IMR-90 (cell line): ENCODE measurements around the gene KAT6B. TPM values are rescaled to one million over a fixed set of nuclear protein-coding genes. Genes with fewer than 3 reads are reported as not detected.

Experiments
- ATAC-seq: fragments of 200-7000 bp; cut with Tn5 transposase; 2 replicates; pipeline ENCODE4 v1.9.1; 2020; ENCODE audit warnings: low read depth, mild to moderate bottlenecking, moderate library complexity
- BruUV-seq: library from RNA; stranded (reverse); fragments of 400-500 nt; replicated peaks from 2 replicates; lab custom pipeline; 2021; lab: Mats Ljungman, UMichigan
- CTCF ChIA-PET: fragments of 300-600 bp; formaldehyde crosslinking; extraction: SDS; loops from one replicate; lab custom pipeline; 2021; ENCODE audit warnings: antibody characterized with exemption; lab: Yijun Ruan, JAX
- POLR2A ChIA-PET: fragments of 300-600 bp; sonication (Branson Sonifier 250); formaldehyde crosslinking; loops from one replicate; lab custom pipeline; 2022; ENCODE audit warnings: antibody characterized with exemption; ENCODE audit not compliant: unreplicated experiment; lab: Charles Lee
- DNase-seq: peaks from one replicate; pipeline ENCODE4 v3.0.0; 2013
- H2AFZ ChIP-seq: replicated peaks from 2 replicates; pipeline ENCODE3; 2013; ENCODE audit warnings: low read length, mild to moderate bottlenecking; ENCODE audit not compliant: poor library complexity
- H2AK5ac ChIP-seq: 2 replicates; pipeline ENCODE4 v1.6.1; 2013; ENCODE audit warnings: low read depth, low read length, inconsistent platforms
- H2AK9ac ChIP-seq: replicated peaks from 2 replicates; pipeline ENCODE3; 2013; ENCODE audit warnings: mild to moderate bottlenecking, low read depth, low read length, moderate library complexity; ENCODE audit not compliant: poor library complexity
- H2BK120ac ChIP-seq: 2 replicates; pipeline ENCODE4 v1.6.1; 2013; ENCODE audit warnings: low read depth, low read length, inconsistent platforms
- H2BK15ac ChIP-seq: 3 replicates; pipeline ENCODE4 v1.6.1; 2013; ENCODE audit warnings: low read depth, low read length, inconsistent platforms
- H2BK20ac ChIP-seq: 2 replicates; pipeline ENCODE4 v1.6.1; 2013; ENCODE audit warnings: low read depth, mild to moderate bottlenecking, inconsistent platforms, low read length, moderate library complexity
- H2BK5ac ChIP-seq: 2 replicates; pipeline ENCODE4 v1.6.1; 2013; ENCODE audit warnings: mild to moderate bottlenecking, low read depth, low read length, inconsistent platforms; ENCODE audit not compliant: poor library complexity, severe bottlenecking
- H3K14ac ChIP-seq: replicated peaks from 2 replicates; pipeline ENCODE4 v1.6.1; 2013; ENCODE audit warnings: low read depth, low read length, inconsistent platforms
- H3K18ac ChIP-seq: 2 replicates; pipeline ENCODE4 v1.6.1; 2013; ENCODE audit warnings: low read depth, low read length, control low read depth
- H3K23ac ChIP-seq: 2 replicates; pipeline ENCODE4 v1.6.1; 2013; ENCODE audit warnings: low read depth, low read length, inconsistent platforms
- H3K27ac ChIP-seq: 2 replicates; pipeline ENCODE4 v1.5.1; 2013; ENCODE audit warnings: mild to moderate bottlenecking, control low read depth, low read length; ENCODE audit not compliant: insufficient read depth
- H3K27me3 ChIP-seq: 2 replicates; pipeline ENCODE4 v1.6.1; 2013; ENCODE audit warnings: low read length; ENCODE audit not compliant: control insufficient read depth, insufficient read depth
- H3K36me3 ChIP-seq: 2 replicates; pipeline ENCODE4 v1.6.1; 2013; ENCODE audit warnings: low read length, mixed read lengths; ENCODE audit not compliant: control insufficient read depth, insufficient read depth
- H3K4ac ChIP-seq: 2 replicates; pipeline ENCODE4 v1.6.1; 2013; ENCODE audit warnings: low read depth, low read length, inconsistent platforms
- H3K4me1 ChIP-seq: 2 replicates; pipeline ENCODE4 v1.6.1; 2013; ENCODE audit warnings: low read length, mixed read lengths; ENCODE audit not compliant: control insufficient read depth, insufficient read depth
- H3K4me2 ChIP-seq: 2 replicates; pipeline ENCODE4 v1.6.1; 2013; ENCODE audit warnings: low read depth, mild to moderate bottlenecking, control low read depth, low read length, moderate library complexity
- H3K4me3 ChIP-seq: 2 replicates; pipeline ENCODE4 v1.5.1; 2013; ENCODE audit warnings: low read depth, mild to moderate bottlenecking, control low read depth, low read length, moderate library complexity; ENCODE audit not compliant: insufficient read depth
- H3K56ac ChIP-seq: 2 replicates; pipeline ENCODE4 v1.6.1; 2013; ENCODE audit warnings: low read length, inconsistent platforms; ENCODE audit not compliant: insufficient read depth; ENCODE audit errors: extremely low read depth
- H3K79me1 ChIP-seq, 2 experiments: 2 replicates each; pipeline ENCODE4 v1.6.1; 2013; ENCODE audit warnings: low read length in 2 of 2, inconsistent platforms in 1 of 2, low read depth in 1 of 2
- H3K9ac ChIP-seq: 2 replicates; pipeline ENCODE4 v1.6.1; 2013; ENCODE audit warnings: low read depth, low read length, control low read depth
- H3K9me1 ChIP-seq: 2 replicates; pipeline ENCODE4 v1.6.1; 2013; ENCODE audit warnings: low read length, inconsistent platforms; ENCODE audit not compliant: insufficient read depth
- H3K9me3 ChIP-seq: 2 replicates; pipeline ENCODE4 v1.6.1; 2013; ENCODE audit warnings: low read length; ENCODE audit not compliant: control insufficient read depth, insufficient read depth
- H4K20me1 ChIP-seq: 2 replicates; pipeline ENCODE4 v1.6.1; 2013; ENCODE audit warnings: low read length, inconsistent platforms; ENCODE audit not compliant: insufficient read depth
- H4K5ac ChIP-seq: 2 replicates; pipeline ENCODE4 v1.6.1; 2013; ENCODE audit warnings: mild to moderate bottlenecking, low read depth, low read length, control low read depth
- H4K8ac ChIP-seq, 2 experiments: 2 replicates each; pipeline ENCODE4 v1.6.1; 2013; ENCODE audit warnings: low read depth in 2 of 2, low read length in 2 of 2, control low read depth in 1 of 2, inconsistent platforms in 1 of 2
- H4K91ac ChIP-seq: 2 replicates; pipeline ENCODE4 v1.6.1; 2013; ENCODE audit warnings: low read depth, low read length, inconsistent platforms; ENCODE audit not compliant: insufficient read depth
- BHLHE40 ChIP-seq: fragments of 150-350 bp; IDR thresholded peaks from 2 replicates; pipeline ENCODE4 v1.6.1; 2016; ENCODE audit warnings: mild to moderate bottlenecking, low read depth, low read length
- CEBPB ChIP-seq: IDR thresholded peaks from 2 replicates; pipeline ENCODE4 v1.6.1; 2012; ENCODE audit warnings: low read depth, low read length, improper control_type of control experiment
- FOS ChIP-seq: fragments of 150-350 bp; IDR thresholded peaks from 2 replicates; pipeline ENCODE4 v1.6.1; 2016; ENCODE audit warnings: low read depth, low read length
- NFE2L2 ChIP-seq: fragments of 150-350 bp; IDR thresholded peaks from 2 replicates; pipeline ENCODE4 v1.6.1; 2016; ENCODE audit warnings: low read depth, mild to moderate bottlenecking, low read length
- POLR2A ChIP-seq: IDR thresholded peaks from 2 replicates; pipeline ENCODE4 v1.6.1; 2012; ENCODE audit warnings: mild to moderate bottlenecking, low read depth, low read length
- RAD21 ChIP-seq: IDR thresholded peaks from 2 replicates; pipeline ENCODE4 v1.6.1; 2012; ENCODE audit warnings: low read length, improper control_type of control experiment
- RCOR1 ChIP-seq: IDR thresholded peaks from 2 replicates; pipeline ENCODE4 v1.6.1; 2012; ENCODE audit warnings: mild to moderate bottlenecking, low read length, improper control_type of control experiment; ENCODE audit not compliant: insufficient replicate concordance
- RFX5 ChIP-seq: IDR thresholded peaks from 2 replicates; pipeline ENCODE4 v1.8.0; 2012; ENCODE audit warnings: low read depth, mild to moderate bottlenecking, low read length, moderate library complexity
- SMC3 ChIP-seq: fragments of 150-350 bp; IDR thresholded peaks from 2 replicates; pipeline ENCODE4 v1.6.1; 2016; ENCODE audit warnings: low read depth, mild to moderate bottlenecking, antibody characterized with exemption, low read length, moderate library complexity
- WGBS, 2 experiments: methylation state at CpG; one replicate each; pipeline versions ENCODE4 v1.1.5 to v1.1.7; 2013; ENCODE audit warnings: missing lambda C conversion rate in 2 of 2; ENCODE audit not compliant: insufficient read length in 1 of 2; ENCODE audit errors: extremely low coverage in 2 of 2; 5-methylcytosine and 5-hydroxymethylcytosine counted together
- dilution Hi-C: fragments of 300-500 bp; cut with HindIII; formaldehyde crosslinking; loops from one replicate; pipeline ENCODE4 v1.14.3; 2018; ENCODE audit warnings: low sequenced_read_pairs; ENCODE audit not compliant: unreplicated experiment
- in situ Hi-C: fragments of 300-500 bp; cut with MboI; formaldehyde crosslinking; loops from 3 replicates; pipeline ENCODE4 v1.14.3; 2019; ENCODE audit warnings: low sequenced_read_pairs, inconsistent platforms, mixed read lengths
- intact Hi-C: fragments of 100-400 bp; cut with micrococcal nuclease; formaldehyde crosslinking; loops from 2 replicates; pipeline ENCODE4 v1.10.0; 2022
- polyA plus RNA-seq, 3 experiments: library from polyadenylated mRNA; depleted of rRNA; stranded (reverse); fragments of >200 nt; gene quantifications; 2 replicates each; pipeline ENCODE4 v1.2.3, GENCODE V29; 2012; ENCODE audit warnings: low replicate concordance in 1 of 3
- total RNA-seq: library from RNA; depleted of rRNA; stranded (reverse); fragments of >200 nt; gene quantifications from 2 replicates; pipeline ENCODE4 v1.2.3, GENCODE V29; 2012

Gene KAT6B
- total and polyA plus RNA-seq, 2 of the 4 experiments (the other 2 are of a cell fraction) = 8.8 to 28.1 TPM

DNA sequence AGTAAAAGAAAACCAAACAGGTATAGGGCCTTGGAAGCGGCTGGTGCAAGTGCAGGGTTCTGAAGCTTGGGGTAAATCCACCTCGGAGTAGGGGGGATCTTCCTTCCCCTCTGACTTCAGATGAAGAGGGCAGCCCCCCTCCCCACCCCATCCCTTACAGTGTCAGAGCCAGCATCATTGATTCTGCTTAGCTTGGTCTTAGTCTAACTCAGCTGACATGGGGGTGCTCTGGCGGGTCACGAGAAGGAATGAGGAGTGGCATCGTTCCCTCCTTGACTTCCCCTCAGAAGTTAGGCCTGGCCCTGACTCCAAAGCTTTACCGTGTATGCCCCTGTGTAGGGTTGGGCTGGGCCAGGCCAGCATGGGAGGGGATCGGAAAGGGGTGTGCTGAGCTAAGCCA is 240.9 kb downstream of the KAT6B start:
- no peak overlapping the region for H2AK5ac ChIP-seq
- H3K4me1 ChIP-seq = peaks cover 3% of the 10 kb centered on the region
- ChIA-PET CTCF (no interaction called here), POLR2A (no interaction called here)
- no peaks in the 10 kb centered on the region for H4K20me1 ChIP-seq
- no peak overlapping the region for H2BK20ac ChIP-seq
- no peak overlapping the region for H3K4me3 ChIP-seq
- H3K18ac ChIP-seq = no peak overlapping the region
- in situ Hi-C loops = no loop called here
- no peak for DNase-seq
- H3K79me1 ChIP-seq = no peaks in the 10 kb centered on the region
- no peak overlapping the region for H3K9ac ChIP-seq
- no peaks in the 10 kb centered on the region for H3K27me3 ChIP-seq
- no peak overlapping the region for H3K4me2 ChIP-seq
- no peak overlapping the region for H2BK120ac ChIP-seq
- dilution Hi-C loops = no loop called here
- no peak overlapping the region for H2AK9ac ChIP-seq
- no peak overlapping the region for H3K23ac ChIP-seq
- no peak overlapping the region for H4K5ac ChIP-seq
- no peaks in the 10 kb centered on the region; the same call in 1 of the 2 replicates for H3K9me1 ChIP-seq
- H3K4ac ChIP-seq = no peak overlapping the region; the same call in 1 of the 2 replicates
- BruUV-seq = no TSS peak
- no peaks in the 10 kb centered on the region for H3K9me3 ChIP-seq
- 100% methylated on average over 1 of the region's 7 CpGs; no CpG with 5 or more reads in 1 of the 2 experiments for WGBS, 2 experiments
- H3K14ac ChIP-seq = no peak overlapping the region
- H3K56ac ChIP-seq = no peak overlapping the region
- H2BK15ac ChIP-seq = no peak overlapping the region
- H2BK5ac ChIP-seq = no peak overlapping the region
- no peak for TF ChIP-seq SMC3
- no peak for TF ChIP-seq RFX5
- no peak for TF ChIP-seq RAD21
- TF ChIP-seq RCOR1 = no peak
- no peak for TF ChIP-seq FOS
- no peak for TF ChIP-seq CEBPB
- no peak for TF ChIP-seq POLR2A
- no peak for TF ChIP-seq BHLHE40
- no peak for TF ChIP-seq NFE2L2
- no peak overlapping the region for H3K27ac ChIP-seq
- intact Hi-C loops = no loop called here
- no peak for ATAC-seq
- H4K8ac ChIP-seq = no peak overlapping the region
- H3K36me3 ChIP-seq = no peaks in the 10 kb centered on the region
- peak overlapping the region; percentile 56 for H2AFZ ChIP-seq
- no peak overlapping the region for H4K91ac ChIP-seq
